ENCODE data around the gene DUSP1. TPM values are rescaled to one million over a fixed set of nuclear protein-coding genes. Genes with fewer than 3 reads are reported as not detected.

The DUSP1 gene
- total and polyA plus RNA-seq, 9 of the 15 experiments (the other 6 are each of a cell fraction or from before 2014, with no cell fraction given) = 2.1 to 14.2 (median 8.5) TPM

- intact Hi-C loops (cut with micrococcal nuclease) = no loop called here
- no peak overlapping the region for H3K4me3 ChIP-seq
- in situ Hi-C loops (cut with MboI) = no loop called here
- FAIRE-seq = no peak
- POLR2A ChIA-PET = interaction anchor here (0.9 kb wide), 1 partner anchor 152 kb away, joined by 3 read pairs; no protein-coding TSS in a partner anchor
- no peak overlapping the region for H3K9ac ChIP-seq (ENCODE audit: insufficient read depth in 1 of 2, low read depth in 2 of 2, low read length in 2 of 2)
- H3K4me2 ChIP-seq (ENCODE audit: insufficient read depth, low read length) = no peak overlapping the region
- BruUV-seq (replicated peaks) = no TSS peak
- H3K27ac ChIP-seq (ENCODE audit: extremely low read depth, low read depth, low read length) = no peak overlapping the region
- CTCF ChIA-PET (ENCODE audit: low intra/inter-chr PET ratio) = no interaction called here
- DNase-seq (ENCODE audit: extremely low read depth in 1 of 4, low spot score in 3 of 4) = no peak
- no peak for ATAC-seq
- H3K9me1 ChIP-seq (ENCODE audit: control insufficient read depth, insufficient read depth, low read length) = no peaks in the 10 kb centered on the region
- 8% methylated on average over 3 of the region's 3 CpGs for WGBS (ENCODE audit: insufficient coverage, low coverage, missing lambda C conversion rate)
- H4K20me1 ChIP-seq (replicated peaks; ENCODE audit: control insufficient read depth, insufficient read depth, low read length) = no peaks in the 10 kb centered on the region
- no peaks in the 10 kb centered on the region for H3K79me2 ChIP-seq (ENCODE audit: control insufficient read depth, insufficient read depth, low read length)
- no peaks in the 10 kb centered on the region for H3K36me3 ChIP-seq (ENCODE audit: control insufficient read depth, insufficient read depth, low read length)
- peaks cover 22 to 25% of the 10 kb centered on the region in 2 experiments for H3K27me3 ChIP-seq (ENCODE audit: control insufficient read depth in 2 of 2, insufficient read depth in 2 of 2, low read length in 2 of 2)
- H2AFZ ChIP-seq (ENCODE audit: low read depth, low read length) = no peak overlapping the region
- H3K9me3 ChIP-seq (replicated peaks; ENCODE audit: control insufficient read depth, insufficient read depth, low read depth, low read length) = peaks cover 5% of the 10 kb centered on the region
- peaks cover 4 to 16% of the 10 kb centered on the region in 2 experiments; a peak in 4 of 5 replicates for H3K4me1 ChIP-seq (replicated peaks in 1 of 2; ENCODE audit: control insufficient read depth in 2 of 2, insufficient read depth in 2 of 2, low read length in 2 of 2)
- TF ChIP-seq ZBTB11 (CRISPR knock-in tag; IDR thresholded peaks at IDR 0.05) = no peak
- TF ChIP-seq KDM1A (IDR thresholded peaks at IDR 0.05) = no peak
- no peak for TF ChIP-seq TRIM24 (IDR thresholded peaks at IDR 0.05)
- TF ChIP-seq KLF6 (CRISPR knock-in tag; IDR thresholded peaks at IDR 0.05; ENCODE audit: borderline replicate concordance) = no peak
- no peak for TF ChIP-seq TBL1XR1 (IDR thresholded peaks at IDR 0.05; ENCODE audit: low read length in 2 of 2)
- TF ChIP-seq RBM15 (IDR thresholded peaks at IDR 0.05; ENCODE audit: insufficient read depth, low read length) = no peak
- no peak for TF ChIP-seq TAF1 (IDR thresholded peaks at IDR 0.05; ENCODE audit: control insufficient read depth, extremely low read depth, insufficient read depth, low read length, severe bottlenecking)
- TF ChIP-seq ZNF551 (CRISPR knock-in tag; IDR thresholded peaks at IDR 0.05) = no peak
- TF ChIP-seq ARID2 (IDR thresholded peaks at IDR 0.05) = no peak
- no peak for TF ChIP-seq HDAC6 (IDR thresholded peaks at IDR 0.05; ENCODE audit: low read depth, low read length)
- no peak for TF ChIP-seq SIRT6 (IDR thresholded peaks at IDR 0.05; ENCODE audit: low read depth, low read length)
- TF ChIP-seq, protein P1, sequence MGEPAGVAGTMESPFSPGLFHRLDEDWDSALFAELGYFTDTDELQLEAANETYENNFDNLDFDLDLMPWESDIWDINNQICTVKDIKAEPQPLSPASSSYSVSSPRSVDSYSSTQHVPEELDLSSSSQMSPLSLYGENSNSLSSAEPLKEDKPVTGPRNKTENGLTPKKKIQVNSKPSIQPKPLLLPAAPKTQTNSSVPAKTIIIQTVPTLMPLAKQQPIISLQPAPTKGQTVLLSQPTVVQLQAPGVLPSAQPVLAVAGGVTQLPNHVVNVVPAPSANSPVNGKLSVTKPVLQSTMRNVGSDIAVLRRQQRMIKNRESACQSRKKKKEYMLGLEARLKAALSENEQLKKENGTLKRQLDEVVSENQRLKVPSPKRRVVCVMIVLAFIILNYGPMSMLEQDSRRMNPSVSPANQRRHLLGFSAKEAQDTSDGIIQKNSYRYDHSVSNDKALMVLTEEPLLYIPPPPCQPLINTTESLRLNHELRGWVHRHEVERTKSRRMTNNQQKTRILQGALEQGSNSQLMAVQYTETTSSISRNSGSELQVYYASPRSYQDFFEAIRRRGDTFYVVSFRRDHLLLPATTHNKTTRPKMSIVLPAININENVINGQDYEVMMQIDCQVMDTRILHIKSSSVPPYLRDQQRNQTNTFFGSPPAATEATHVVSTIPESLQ (CRISPR knock-in tag; IDR thresholded peaks at IDR 0.05) = no peak
- no peak for TF ChIP-seq CTBP1 (IDR thresholded peaks at IDR 0.05; ENCODE audit: borderline replicate concordance)
- no peak for TF ChIP-seq ZNF316 (IDR thresholded peaks at IDR 0.05)
- no peak for TF ChIP-seq TFE3 (CRISPR knock-in tag; IDR thresholded peaks at IDR 0.05)
These were observed 25.2 kb downstream of the DUSP1 start for GRCh38 chr5:172745838-172746237.
